Liver (tissue), 9 donors: ENCODE data around the gene FMC1. TPM values are rescaled to one million over a fixed set of nuclear protein-coding genes. Genes with fewer than 3 reads are reported as not detected.

Source experiments
- DNase-seq: peaks from one replicate; pipeline ENCODE4 v3.0.0-alpha.2; 2017; ENCODE audit warnings: low spot score
- H3K27ac ChIP-seq, 2 donors: one replicate each; pipeline ENCODE4 v1.7.0; 2013; ENCODE audit warnings: inconsistent platforms in 2 of 2, low read length in 2 of 2, control low read depth in 1 of 2, low read depth in 1 of 2, mild to moderate bottlenecking in 1 of 2
- H3K27me3 ChIP-seq, 4 donors: one replicate each; pipeline versions ENCODE4 v1.6.1 to v1.7.0; 2013; ENCODE audit warnings: low read length in 3 of 4, inconsistent platforms in 1 of 4, mild to moderate bottlenecking in 1 of 4, moderate library complexity in 1 of 4; ENCODE audit not compliant: control insufficient read depth in 4 of 4, insufficient read depth in 4 of 4
- H3K36me3 ChIP-seq, 4 donors: one replicate each; pipeline versions ENCODE4 v1.6.1 to v1.7.0; 2013; ENCODE audit warnings: low read length in 3 of 4, mild to moderate bottlenecking in 3 of 4, low read depth in 1 of 4, moderate library complexity in 1 of 4; ENCODE audit not compliant: control insufficient read depth in 4 of 4, insufficient read depth in 3 of 4
- H3K4me1 ChIP-seq, 4 donors: one replicate each; pipeline versions ENCODE4 v1.6.1 to v1.7.0; 2013; ENCODE audit warnings: low read length in 3 of 4, mild to moderate bottlenecking in 3 of 4, moderate library complexity in 1 of 4; ENCODE audit not compliant: control insufficient read depth in 4 of 4, insufficient read depth in 4 of 4
- H3K4me3 ChIP-seq, 3 donors: one replicate each; pipeline versions ENCODE4 v1.6.1 to v1.7.0; 2013; ENCODE audit warnings: low read length in 3 of 3, control low read depth in 1 of 3, low read depth in 1 of 3, mild to moderate bottlenecking in 1 of 3
- H3K9ac ChIP-seq, 2 donors: one replicate each; pipeline ENCODE4 v1.7.0; 2013; ENCODE audit warnings: low read length in 2 of 2, mild to moderate bottlenecking in 2 of 2, moderate library complexity in 2 of 2, control low read depth in 1 of 2, low read depth in 1 of 2
- H3K9me3 ChIP-seq, 4 donors: one replicate each; pipeline versions ENCODE4 v1.6.1 to v1.7.0; 2013; ENCODE audit warnings: low read length in 3 of 4; ENCODE audit not compliant: control insufficient read depth in 4 of 4
- EGR1 ChIP-seq, 2 donors: IDR thresholded peaks; 2 replicates each; pipeline ENCODE4 v1.6.1; 2016 to 2018; ENCODE audit warnings: antibody characterized with exemption in 2 of 2, low read depth in 2 of 2
- FOXA1 ChIP-seq: IDR thresholded peaks from 2 replicates; pipeline ENCODE4 v1.6.1; 2016; ENCODE audit warnings: antibody characterized with exemption
- FOXA2 ChIP-seq: IDR thresholded peaks from 2 replicates; pipeline ENCODE4 v1.6.1; 2016; ENCODE audit warnings: antibody characterized with exemption
- GABPA ChIP-seq, 2 donors: IDR thresholded peaks in 1 of 2; conservative IDR thresholded peaks in 1 of 2; 2 replicates each; pipeline ENCODE4 v1.6.1; 2016; ENCODE audit warnings: antibody characterized with exemption in 2 of 2, mild to moderate bottlenecking in 1 of 2, moderate library complexity in 1 of 2
- HNF4A ChIP-seq, 2 donors: conservative IDR thresholded peaks; 2 replicates each; pipeline ENCODE4 v1.6.1; 2016; ENCODE audit warnings: antibody characterized with exemption in 2 of 2, mild to moderate bottlenecking in 2 of 2
- HNF4G ChIP-seq: IDR thresholded peaks from 2 replicates; pipeline ENCODE4 v1.6.1; 2016; ENCODE audit warnings: antibody characterized with exemption
- JUND ChIP-seq, 2 donors: IDR thresholded peaks; 2 replicates each; pipeline ENCODE4 v1.6.1; 2016; ENCODE audit warnings: antibody characterized with exemption in 2 of 2
- RAD21 ChIP-seq, 2 donors: IDR thresholded peaks; 2 replicates each; pipeline ENCODE4 v1.6.1; 2016; ENCODE audit warnings: antibody characterized with exemption in 2 of 2, mild to moderate bottlenecking in 2 of 2
- RXRA ChIP-seq, 2 donors: IDR thresholded peaks; 2 replicates each; pipeline ENCODE4 v1.6.1; 2017 to 2018; ENCODE audit warnings: antibody characterized with exemption in 2 of 2, mild to moderate bottlenecking in 1 of 2
- SP1 ChIP-seq: IDR thresholded peaks from 2 replicates; pipeline ENCODE4 v1.6.1; 2018; ENCODE audit warnings: antibody characterized with exemption, mild to moderate bottlenecking
- TAF1 ChIP-seq: conservative IDR thresholded peaks from 2 replicates; pipeline ENCODE4 v1.6.1; 2016; ENCODE audit warnings: antibody characterized with exemption, mild to moderate bottlenecking
- YY1 ChIP-seq: IDR thresholded peaks from 2 replicates; pipeline ENCODE4 v1.6.1; 2016; ENCODE audit warnings: antibody characterized with exemption, mild to moderate bottlenecking
- WGBS: extraction: QIAGEN DNeasy Blood & Tissue Kit; methylation state at CpG from one replicate; pipeline ENCODE4 v1.1.7; 2013; 5-methylcytosine and 5-hydroxymethylcytosine counted together
- polyA plus RNA-seq, 2 donors: library from polyadenylated mRNA; stranded (reverse) in 1 of 2; unstranded in 1 of 2; fragments of 200-250 nt in 1 of 2; fragments of >200 nt in 1 of 2; fragmentation: Nextera tagmentation in 1 of 2; extraction: Ambion mirVana in 1 of 2; gene quantifications; one replicate each; pipeline versions ENCODE4 v1.2.1 to v1.2.3, GENCODE V29; 2013 to 2015
- total RNA-seq, 2 donors: library from RNA; depleted of rRNA; stranded (reverse); fragments of >200 nt; gene quantifications; one replicate each; pipeline ENCODE4 v1.2.3, GENCODE V29; 2014
- TF ChIP-seq, protein P1 (sequence below): IDR thresholded peaks from 2 replicates; pipeline ENCODE4 v1.6.1; 2016; ENCODE audit warnings: antibody characterized with exemption
- TF ChIP-seq, protein P2 (sequence below): IDR thresholded peaks from 2 replicates; pipeline ENCODE4 v1.6.1; 2016; ENCODE audit warnings: antibody characterized with exemption, mild to moderate bottlenecking
- TF ChIP-seq, protein P3 (sequence below): IDR thresholded peaks from 2 replicates; pipeline ENCODE4 v1.6.1; 2016; ENCODE audit warnings: antibody characterized with exemption
- TF ChIP-seq, protein P4 (sequence below): IDR thresholded peaks from 2 replicates; pipeline ENCODE4 v1.6.1; 2016; ENCODE audit warnings: antibody characterized with exemption
- TF ChIP-seq, protein P5 (sequence below): fragments of 150-350 bp; IDR thresholded peaks from 2 replicates; pipeline ENCODE4 v1.5.1; 2017; ENCODE audit warnings: improper control_type of control experiment, low read depth, low read length; ENCODE audit not compliant: missing input control
- donor health status: healthy.
- donor health status: healthy.
- donor health status: healthy.
- donor health status: healthy.
- donor health status: healthy.

FMC1 gene
- total and polyA plus RNA-seq, 4 donors = 5.5 to 76.3 (median 10.5) TPM

DNA sequence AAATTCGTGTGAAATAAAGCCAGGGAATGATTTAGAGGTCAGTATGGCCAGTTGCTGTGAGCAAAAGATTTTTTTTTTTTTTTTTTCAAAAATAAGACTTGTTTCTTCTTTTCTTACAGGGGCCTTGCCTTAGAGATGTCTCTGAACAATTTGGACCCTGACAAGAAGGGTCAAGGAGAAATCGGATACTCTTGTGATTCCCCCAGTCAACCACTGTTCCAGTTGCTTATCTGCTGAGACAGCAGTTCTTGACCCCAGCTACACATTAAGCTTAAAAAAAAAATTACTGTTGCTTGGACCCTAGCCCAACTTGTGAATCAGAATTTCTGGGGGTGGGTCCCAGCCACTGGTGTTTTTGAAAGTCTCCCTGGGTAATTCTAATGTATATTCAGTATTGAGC is 12.0 kb upstream of the FMC1 start:
- Histone ChIP-seq H3K27me3 (no peaks in the 10 kb centered on the region), H3K4me3 (no peak overlapping the region), H3K9me3 (no peaks in the 10 kb centered on the region), H3K4me1 (no peaks in the 10 kb centered on the region), H3K27ac (no peak overlapping the region), H3K36me3 (no peaks in the 10 kb centered on the region), H3K9ac (no peak overlapping the region)
- no peak for TF ChIP-seq GABPA (IDR thresholded peaks at IDR 0.05 in 1 of 2, conservative IDR thresholded peaks at IDR 0.05 in 1 of 2)
- TF ChIP-seq, protein P1, sequence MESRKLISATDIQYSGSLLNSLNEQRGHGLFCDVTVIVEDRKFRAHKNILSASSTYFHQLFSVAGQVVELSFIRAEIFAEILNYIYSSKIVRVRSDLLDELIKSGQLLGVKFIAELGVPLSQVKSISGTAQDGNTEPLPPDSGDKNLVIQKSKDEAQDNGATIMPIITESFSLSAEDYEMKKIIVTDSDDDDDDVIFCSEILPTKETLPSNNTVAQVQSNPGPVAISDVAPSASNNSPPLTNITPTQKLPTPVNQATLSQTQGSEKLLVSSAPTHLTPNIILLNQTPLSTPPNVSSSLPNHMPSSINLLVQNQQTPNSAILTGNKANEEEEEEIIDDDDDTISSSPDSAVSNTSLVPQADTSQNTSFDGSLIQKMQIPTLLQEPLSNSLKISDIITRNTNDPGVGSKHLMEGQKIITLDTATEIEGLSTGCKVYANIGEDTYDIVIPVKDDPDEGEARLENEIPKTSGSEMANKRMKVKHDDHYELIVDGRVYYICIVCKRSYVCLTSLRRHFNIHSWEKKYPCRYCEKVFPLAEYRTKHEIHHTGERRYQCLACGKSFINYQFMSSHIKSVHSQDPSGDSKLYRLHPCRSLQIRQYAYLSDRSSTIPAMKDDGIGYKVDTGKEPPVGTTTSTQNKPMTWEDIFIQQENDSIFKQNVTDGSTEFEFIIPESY = no peak
- TF ChIP-seq TAF1 = no peak
- no peak for TF ChIP-seq JUND (IDR thresholded peaks at IDR 0.05)
- TF ChIP-seq HNF4A (conservative IDR thresholded peaks at IDR 0.05) = no peak
- no peak for TF ChIP-seq FOXA2
- TF ChIP-seq EGR1 (IDR thresholded peaks at IDR 0.05; ENCODE audit: low read depth in 2 of 2) = no peak
- TF ChIP-seq, protein P2, sequence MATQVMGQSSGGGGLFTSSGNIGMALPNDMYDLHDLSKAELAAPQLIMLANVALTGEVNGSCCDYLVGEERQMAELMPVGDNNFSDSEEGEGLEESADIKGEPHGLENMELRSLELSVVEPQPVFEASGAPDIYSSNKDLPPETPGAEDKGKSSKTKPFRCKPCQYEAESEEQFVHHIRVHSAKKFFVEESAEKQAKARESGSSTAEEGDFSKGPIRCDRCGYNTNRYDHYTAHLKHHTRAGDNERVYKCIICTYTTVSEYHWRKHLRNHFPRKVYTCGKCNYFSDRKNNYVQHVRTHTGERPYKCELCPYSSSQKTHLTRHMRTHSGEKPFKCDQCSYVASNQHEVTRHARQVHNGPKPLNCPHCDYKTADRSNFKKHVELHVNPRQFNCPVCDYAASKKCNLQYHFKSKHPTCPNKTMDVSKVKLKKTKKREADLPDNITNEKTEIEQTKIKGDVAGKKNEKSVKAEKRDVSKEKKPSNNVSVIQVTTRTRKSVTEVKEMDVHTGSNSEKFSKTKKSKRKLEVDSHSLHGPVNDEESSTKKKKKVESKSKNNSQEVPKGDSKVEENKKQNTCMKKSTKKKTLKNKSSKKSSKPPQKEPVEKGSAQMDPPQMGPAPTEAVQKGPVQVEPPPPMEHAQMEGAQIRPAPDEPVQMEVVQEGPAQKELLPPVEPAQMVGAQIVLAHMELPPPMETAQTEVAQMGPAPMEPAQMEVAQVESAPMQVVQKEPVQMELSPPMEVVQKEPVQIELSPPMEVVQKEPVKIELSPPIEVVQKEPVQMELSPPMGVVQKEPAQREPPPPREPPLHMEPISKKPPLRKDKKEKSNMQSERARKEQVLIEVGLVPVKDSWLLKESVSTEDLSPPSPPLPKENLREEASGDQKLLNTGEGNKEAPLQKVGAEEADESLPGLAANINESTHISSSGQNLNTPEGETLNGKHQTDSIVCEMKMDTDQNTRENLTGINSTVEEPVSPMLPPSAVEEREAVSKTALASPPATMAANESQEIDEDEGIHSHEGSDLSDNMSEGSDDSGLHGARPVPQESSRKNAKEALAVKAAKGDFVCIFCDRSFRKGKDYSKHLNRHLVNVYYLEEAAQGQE = no peak
- WGBS = 82% methylated on average over 2 of the region's 2 CpGs
- DNase-seq = no peak

DNA sequence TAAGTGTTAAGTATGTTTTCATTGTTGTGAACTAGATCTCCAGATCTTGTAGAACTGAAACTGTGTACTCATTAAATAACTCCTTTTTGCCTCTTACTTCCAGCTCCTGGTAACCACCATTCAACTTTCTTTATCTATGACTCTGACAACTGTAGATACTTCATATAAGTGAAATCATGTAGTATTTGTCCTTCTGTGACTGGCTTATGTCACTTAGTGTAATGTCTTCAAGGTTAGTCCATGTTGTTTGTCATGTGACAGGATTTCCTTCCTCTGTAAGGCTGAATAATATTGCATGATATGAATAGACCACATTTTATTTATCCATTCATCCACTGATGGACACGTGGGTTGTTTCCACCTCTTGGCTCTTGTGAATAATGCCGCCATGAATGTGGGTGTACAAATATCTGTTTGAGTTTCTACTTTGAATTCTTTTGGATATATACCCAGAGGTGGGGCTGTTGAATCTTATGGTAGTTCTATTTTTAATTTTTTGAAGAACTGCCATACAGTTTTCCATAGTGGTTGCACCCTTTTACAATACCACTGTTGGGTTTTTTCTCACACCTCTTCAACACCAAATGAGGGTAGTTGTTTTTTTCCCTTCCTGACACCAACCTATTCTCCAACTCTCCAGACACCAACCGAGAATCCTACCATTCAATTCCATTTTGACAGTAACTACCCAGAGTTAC is 10.7 kb upstream of the FMC1 start:
- 85% methylated on average over 3 of the region's 3 CpGs for WGBS
- H3K36me3 ChIP-seq = no peaks in the 10 kb centered on the region
- TF ChIP-seq, protein P3, sequence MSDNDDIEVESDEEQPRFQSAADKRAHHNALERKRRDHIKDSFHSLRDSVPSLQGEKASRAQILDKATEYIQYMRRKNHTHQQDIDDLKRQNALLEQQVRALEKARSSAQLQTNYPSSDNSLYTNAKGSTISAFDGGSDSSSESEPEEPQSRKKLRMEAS = no peak
- TF ChIP-seq SP1 (no peak), HNF4G (no peak), RAD21 (IDR thresholded peaks at IDR 0.05) (no peak), EGR1 (IDR thresholded peaks at IDR 0.05; ENCODE audit: low read depth in 2 of 2) (no peak), YY1 (no peak), GABPA (IDR thresholded peaks at IDR 0.05 in 1 of 2, conservative IDR thresholded peaks at IDR 0.05 in 1 of 2) (no peak), HNF4A (conservative IDR thresholded peaks at IDR 0.05) (no peak), FOXA1 (no peak), TAF1 (no peak), RXRA (IDR thresholded peaks at IDR 0.05) (no peak), FOXA2 (no peak), JUND (IDR thresholded peaks at IDR 0.05) (no peak)
- TF ChIP-seq, protein P2 = no peak
- TF ChIP-seq, protein P4, sequence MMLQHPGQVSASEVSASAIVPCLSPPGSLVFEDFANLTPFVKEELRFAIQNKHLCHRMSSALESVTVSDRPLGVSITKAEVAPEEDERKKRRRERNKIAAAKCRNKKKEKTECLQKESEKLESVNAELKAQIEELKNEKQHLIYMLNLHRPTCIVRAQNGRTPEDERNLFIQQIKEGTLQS = no peak
- TF ChIP-seq, protein P5, sequence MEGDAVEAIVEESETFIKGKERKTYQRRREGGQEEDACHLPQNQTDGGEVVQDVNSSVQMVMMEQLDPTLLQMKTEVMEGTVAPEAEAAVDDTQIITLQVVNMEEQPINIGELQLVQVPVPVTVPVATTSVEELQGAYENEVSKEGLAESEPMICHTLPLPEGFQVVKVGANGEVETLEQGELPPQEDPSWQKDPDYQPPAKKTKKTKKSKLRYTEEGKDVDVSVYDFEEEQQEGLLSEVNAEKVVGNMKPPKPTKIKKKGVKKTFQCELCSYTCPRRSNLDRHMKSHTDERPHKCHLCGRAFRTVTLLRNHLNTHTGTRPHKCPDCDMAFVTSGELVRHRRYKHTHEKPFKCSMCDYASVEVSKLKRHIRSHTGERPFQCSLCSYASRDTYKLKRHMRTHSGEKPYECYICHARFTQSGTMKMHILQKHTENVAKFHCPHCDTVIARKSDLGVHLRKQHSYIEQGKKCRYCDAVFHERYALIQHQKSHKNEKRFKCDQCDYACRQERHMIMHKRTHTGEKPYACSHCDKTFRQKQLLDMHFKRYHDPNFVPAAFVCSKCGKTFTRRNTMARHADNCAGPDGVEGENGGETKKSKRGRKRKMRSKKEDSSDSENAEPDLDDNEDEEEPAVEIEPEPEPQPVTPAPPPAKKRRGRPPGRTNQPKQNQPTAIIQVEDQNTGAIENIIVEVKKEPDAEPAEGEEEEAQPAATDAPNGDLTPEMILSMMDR = no peak
- TF ChIP-seq, protein P1 = no peak
- no peaks in the 10 kb centered on the region for H3K9me3 ChIP-seq
- H3K27me3 ChIP-seq = no peaks in the 10 kb centered on the region
- no peak for DNase-seq
- H3K9ac ChIP-seq = no peak overlapping the region
- no peak overlapping the region for H3K4me3 ChIP-seq
- no peak overlapping the region for H3K27ac ChIP-seq
- no peaks in the 10 kb centered on the region for H3K4me1 ChIP-seq
